WTC11 (cell line): Measurements from ENCODE around the gene CD1D.

Experiments used
- CTCF ChIP-seq: fragments of 200-600 bp; IDR thresholded peaks from 2 replicates; pipeline ENCODE4 v1.8.0; 2022; ENCODE audit warnings: antibody characterized with exemption
- FOXJ3 ChIP-seq: sonication (generic); formaldehyde crosslinking; IDR thresholded peaks from 2 replicates; pipeline ENCODE4 v1.9.0; 2021; ENCODE audit warnings: missing genetic modification reagents, mild to moderate bottlenecking, borderline replicate concordance
- GRHL2 ChIP-seq: fragments of 250-450 bp; sonication (Bioruptor Pico); IDR thresholded peaks from 2 replicates; pipeline ENCODE4 v1.8.0; 2022; ENCODE audit warnings: mild to moderate bottlenecking, moderate library complexity; ENCODE audit not compliant: insufficient replicate concordance, severe bottlenecking
- HMGXB4 ChIP-seq: sonication (generic); formaldehyde crosslinking; IDR thresholded peaks from 2 replicates; pipeline ENCODE4 v1.8.1; 2023; ENCODE audit warnings: mild to moderate bottlenecking, moderate library complexity, missing genetic modification reagents
- MAX ChIP-seq: sonication (generic); formaldehyde crosslinking; IDR thresholded peaks from 2 replicates; pipeline ENCODE4 v1.8.0; 2022; ENCODE audit warnings: mild to moderate bottlenecking, missing genetic modification reagents
- MLX ChIP-seq: sonication (generic); formaldehyde crosslinking; IDR thresholded peaks from 2 replicates; pipeline ENCODE4 v1.8.1; 2023; ENCODE audit warnings: mild to moderate bottlenecking, missing genetic modification reagents, moderate library complexity
- MYBL2 ChIP-seq: sonication (generic); formaldehyde crosslinking; IDR thresholded peaks from 2 replicates; pipeline ENCODE4 v1.8.1; 2023; ENCODE audit warnings: mild to moderate bottlenecking, moderate library complexity, missing genetic modification reagents
- NR2C2 ChIP-seq: sonication (generic); formaldehyde crosslinking; IDR thresholded peaks from 2 replicates; pipeline ENCODE4 v1.8.0; 2022; ENCODE audit warnings: mild to moderate bottlenecking, missing genetic modification reagents
- SMAD3 ChIP-seq: sonication (generic); formaldehyde crosslinking; IDR thresholded peaks from 2 replicates; pipeline ENCODE4 v1.8.0; 2022; ENCODE audit warnings: missing genetic modification reagents, mild to moderate bottlenecking, borderline replicate concordance
- TCF7 ChIP-seq: sonication (generic); formaldehyde crosslinking; IDR thresholded peaks from 2 replicates; pipeline ENCODE4 v1.8.0; 2022; ENCODE audit warnings: mild to moderate bottlenecking, low read depth, missing genetic modification reagents, moderate library complexity
- ZMAT4 ChIP-seq: fragments of 250-450 bp; sonication (Bioruptor Pico); IDR thresholded peaks from 2 replicates; pipeline ENCODE4 v1.9.0; 2021; ENCODE audit warnings: mild to moderate bottlenecking

GRCh38 chr1:158131217-158131616 is 49.5 kb upstream of the CD1D start:
- TF ChIP-seq TCF7 (CRISPR knock-in tag) (no peak), CTCF (no peak), FOXJ3 (CRISPR knock-in tag) (no peak), ZMAT4 (CRISPR knock-in tag) (no peak), MAX (no peak), SMAD3 (CRISPR knock-in tag) (no peak), HMGXB4 (CRISPR knock-in tag) (no peak), MYBL2 (CRISPR knock-in tag) (no peak), NR2C2 (no peak), GRHL2 (CRISPR knock-in tag) (no peak), MLX (CRISPR knock-in tag) (no peak)
